Vagina (tissue), 2 donors: ENCODE data around the gene SPRYD3. TPM values are rescaled to one million over a fixed set of nuclear protein-coding genes. Genes with fewer than 3 reads are reported as not detected.
"Not testable (repeated sequence)": the region's sequence is repeated elsewhere in the genome, so short reads cannot be mapped to it uniquely, and the experiment has no call there.

Source experiments
- DNase-seq, 2 donors: peaks; one replicate each; pipeline ENCODE4 v3.0.0-alpha.2; 2017; ENCODE audit errors: extremely low spot score in 2 of 2
- H3K27ac ChIP-seq: fragments of 200-600 bp; sonication (generic); one replicate; pipeline ENCODE4 v1.5.1; 2019
- H3K27me3 ChIP-seq: fragments of 200-600 bp; sonication (generic); one replicate; pipeline ENCODE4 v1.5.1; 2019
- H3K36me3 ChIP-seq, 2 donors: fragments of 200-600 bp; sonication (generic); one replicate each; pipeline ENCODE4 v1.5.1; 2017 to 2019
- H3K4me1 ChIP-seq: fragments of 200-600 bp; sonication (generic); one replicate; pipeline ENCODE4 v1.5.1; 2019
- H3K4me3 ChIP-seq, 2 donors: fragments of 200-600 bp; sonication (generic); 1 replicate in 1 of 2; 2 replicates in 1 of 2; pipeline ENCODE4 v1.5.1; 2016 to 2019
- H3K9me3 ChIP-seq: fragments of 200-600 bp; sonication (generic); one replicate; pipeline ENCODE4 v1.5.1; 2019
- POLR2A ChIP-seq, 2 donors: fragments of 450-650 bp; IDR thresholded peaks; one replicate each; pipeline ENCODE4 v1.6.1; 2017; ENCODE audit warnings: antibody characterized with exemption in 2 of 2, mild to moderate bottlenecking in 2 of 2, moderate library complexity in 2 of 2
- POLR2AphosphoS5 ChIP-seq, 2 donors: sonication (generic); formaldehyde crosslinking; IDR thresholded peaks; one replicate each; pipeline ENCODE4 v1.9.0; 2017; ENCODE audit warnings: antibody characterized with exemption in 2 of 2, mild to moderate bottlenecking in 2 of 2, low read depth in 1 of 2; ENCODE audit not compliant: insufficient read depth in 1 of 2
- intact Hi-C: fragments of 100-400 bp; cut with DNase I; formaldehyde crosslinking; loops from one replicate; pipeline ENCODE4 v1.15.1; 2023
- total RNA-seq: library from RNA; depleted of rRNA; stranded (reverse); fragments of >200 nt; gene quantifications from one replicate; pipeline ENCODE4 v1.2.3, GENCODE V29; 2016
- TF ChIP-seq, protein P1 (sequence below), 3 experiments: fragments of 450-650 bp in 2 of 3; fragments of 200-600 bp in 1 of 3; sonication (generic) in 1 of 3; IDR thresholded peaks; one replicate each; pipeline ENCODE4 v1.5.1; 2017 to 2019; ENCODE audit warnings: antibody characterized with exemption in 3 of 3, mild to moderate bottlenecking in 2 of 3, moderate library complexity in 2 of 3

SPRYD3 gene
- total RNA-seq, 1 donor from 2014 or later = 27.0 TPM

DNA sequence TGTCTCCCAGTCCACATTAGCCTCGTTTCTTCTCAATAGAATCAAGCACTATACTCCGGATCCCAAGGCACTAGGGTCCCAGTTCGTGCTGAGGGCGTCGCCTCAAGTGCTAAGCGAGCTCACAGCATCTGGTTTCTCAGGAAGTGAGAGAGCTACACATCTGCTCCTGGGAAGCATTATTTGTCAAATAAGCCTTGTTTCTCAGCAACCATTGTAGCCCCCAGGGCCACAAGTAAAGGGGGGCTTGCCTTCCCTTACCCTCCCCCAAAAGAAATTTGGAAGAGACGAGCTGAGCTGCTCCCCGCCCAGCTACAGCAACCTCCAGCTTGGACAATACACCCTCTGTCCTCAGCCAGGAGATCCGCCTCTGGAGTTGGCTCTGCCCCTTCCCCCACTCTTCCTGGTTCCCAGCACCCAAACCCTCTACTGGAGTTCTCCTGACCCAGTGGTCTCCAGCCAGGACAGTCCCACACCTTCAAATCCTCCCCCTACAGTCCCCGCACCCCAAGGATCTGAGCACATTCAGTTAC, 35.1 kb downstream of the SPRYD3 start:
- H3K9me3 ChIP-seq = no peaks in the 10 kb centered on the region
- H3K27me3 ChIP-seq = no peaks in the 10 kb centered on the region
- peaks cover 45% of the 10 kb centered on the region for H3K4me1 ChIP-seq
- H3K27ac ChIP-seq = peak overlapping the region; percentile 90
- DNase-seq = no peak
- no peak overlapping the region for H3K4me3 ChIP-seq
- H3K36me3 ChIP-seq = peaks cover 0 to 13% of the 10 kb centered on the region in 2 donors
- intact Hi-C loops = loop anchor here (10.0 kb wide), 1 partner anchor 51 kb away; the partner anchor contains the start of gene IGFBP6
- TF ChIP-seq POLR2AphosphoS5 (IDR thresholded peaks at IDR 0.05; ENCODE audit: insufficient read depth in 1 of 2, low read depth in 1 of 2) = no peak
- no peak for TF ChIP-seq POLR2A (IDR thresholded peaks at IDR 0.05)

GRCh38 chr12:53042607-53043454, 36.4 kb downstream of the SPRYD3 start:
- no peaks in the 10 kb centered on the region for H3K9me3 ChIP-seq
- H3K4me3 ChIP-seq = no peak overlapping the region
- DNase-seq = no peak

GRCh38 chr12:53039851-53040250, 39.3 kb downstream of the SPRYD3 start:
- H3K4me3 ChIP-seq = no peak overlapping the region
- H3K36me3 ChIP-seq = peaks cover 0 to 49% of the 10 kb centered on the region in 2 donors
- no peaks in the 10 kb centered on the region for H3K27me3 ChIP-seq
- no peak for DNase-seq
- no peaks in the 10 kb centered on the region for H3K9me3 ChIP-seq
- no peak overlapping the region for H3K27ac ChIP-seq
- intact Hi-C loops = loop anchor here (10.0 kb wide), 1 partner anchor 55 kb away; the partner anchor contains the start of gene IGFBP6
- TF ChIP-seq POLR2A (IDR thresholded peaks at IDR 0.05) (no peak), POLR2AphosphoS5 (IDR thresholded peaks at IDR 0.05; ENCODE audit: insufficient read depth in 1 of 2, low read depth in 1 of 2) (no peak)
- TF ChIP-seq, protein P1, sequence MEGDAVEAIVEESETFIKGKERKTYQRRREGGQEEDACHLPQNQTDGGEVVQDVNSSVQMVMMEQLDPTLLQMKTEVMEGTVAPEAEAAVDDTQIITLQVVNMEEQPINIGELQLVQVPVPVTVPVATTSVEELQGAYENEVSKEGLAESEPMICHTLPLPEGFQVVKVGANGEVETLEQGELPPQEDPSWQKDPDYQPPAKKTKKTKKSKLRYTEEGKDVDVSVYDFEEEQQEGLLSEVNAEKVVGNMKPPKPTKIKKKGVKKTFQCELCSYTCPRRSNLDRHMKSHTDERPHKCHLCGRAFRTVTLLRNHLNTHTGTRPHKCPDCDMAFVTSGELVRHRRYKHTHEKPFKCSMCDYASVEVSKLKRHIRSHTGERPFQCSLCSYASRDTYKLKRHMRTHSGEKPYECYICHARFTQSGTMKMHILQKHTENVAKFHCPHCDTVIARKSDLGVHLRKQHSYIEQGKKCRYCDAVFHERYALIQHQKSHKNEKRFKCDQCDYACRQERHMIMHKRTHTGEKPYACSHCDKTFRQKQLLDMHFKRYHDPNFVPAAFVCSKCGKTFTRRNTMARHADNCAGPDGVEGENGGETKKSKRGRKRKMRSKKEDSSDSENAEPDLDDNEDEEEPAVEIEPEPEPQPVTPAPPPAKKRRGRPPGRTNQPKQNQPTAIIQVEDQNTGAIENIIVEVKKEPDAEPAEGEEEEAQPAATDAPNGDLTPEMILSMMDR (IDR thresholded peaks at IDR 0.05) = no peak
- H3K4me1 ChIP-seq = peaks cover 23% of the 10 kb centered on the region

More at GRCh38 chr12:53042607-53043454, 36.4 kb downstream of the SPRYD3 start:
- H3K27me3 ChIP-seq = no peaks in the 10 kb centered on the region
- intact Hi-C loops = loop anchor here (10.0 kb wide), 1 partner anchor 52 kb away; the partner anchor contains the start of gene IGFBP6
- peaks cover 0 to 20% of the 10 kb centered on the region in 2 donors for H3K36me3 ChIP-seq
- H3K27ac ChIP-seq = no peak overlapping the region
- TF ChIP-seq POLR2AphosphoS5 (IDR thresholded peaks at IDR 0.05; ENCODE audit: insufficient read depth in 1 of 2, low read depth in 1 of 2) (no peak), POLR2A (IDR thresholded peaks at IDR 0.05) (no peak)
- TF ChIP-seq, protein P1 (IDR thresholded peaks at IDR 0.05) = no peak
- peaks cover 44% of the 10 kb centered on the region for H3K4me1 ChIP-seq

DNA sequence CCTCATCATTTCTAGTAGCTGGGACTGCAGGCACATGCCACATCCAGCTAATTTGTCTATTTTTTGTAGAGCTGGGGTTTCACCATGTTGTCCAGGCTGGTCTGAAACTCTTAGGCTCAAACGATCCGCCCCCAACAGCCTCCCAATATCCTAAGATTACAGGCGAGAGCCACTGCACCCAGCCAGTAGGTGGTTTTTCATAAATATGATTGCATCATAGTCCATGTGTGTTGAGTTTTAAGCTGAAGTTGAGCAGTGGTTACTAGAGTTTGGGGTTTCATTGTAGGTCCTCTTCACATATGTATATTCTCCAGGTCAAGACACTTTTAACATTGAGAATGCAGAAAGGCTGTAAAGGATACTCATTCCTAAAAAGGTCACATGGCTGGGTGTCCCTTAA, 42.4 kb downstream of the SPRYD3 start:
- Histone ChIP-seq H3K4me1 (peaks cover 11% of the 10 kb centered on the region), H3K36me3 (peaks cover 0 to 78% of the 10 kb centered on the region in 2 donors), H3K27ac (no peak overlapping the region), H3K4me3 (no peak overlapping the region), H3K9me3 (no peaks in the 10 kb centered on the region), H3K27me3 (no peaks in the 10 kb centered on the region)
- intact Hi-C loops = no loop called here
- TF ChIP-seq, protein P1 (IDR thresholded peaks at IDR 0.05) = no peak
- TF ChIP-seq POLR2A (IDR thresholded peaks at IDR 0.05) (no peak), POLR2AphosphoS5 (IDR thresholded peaks at IDR 0.05; ENCODE audit: insufficient read depth in 1 of 2, low read depth in 1 of 2) (no peak)
- DNase-seq = no peak

- no peaks in the 10 kb centered on the region for H3K9me3 ChIP-seq
- H3K27ac ChIP-seq = no peak overlapping the region
- intact Hi-C loops = no loop called here
- peaks cover 5 to 83% of the 10 kb centered on the region in 2 donors for H3K36me3 ChIP-seq
- H3K4me1 ChIP-seq = peaks cover 11% of the 10 kb centered on the region
- no peaks in the 10 kb centered on the region for H3K27me3 ChIP-seq
- TF ChIP-seq POLR2AphosphoS5 (IDR thresholded peaks at IDR 0.05; ENCODE audit: insufficient read depth in 1 of 2, low read depth in 1 of 2) (no peak), POLR2A (IDR thresholded peaks at IDR 0.05) (no peak)
- TF ChIP-seq, protein P1 (IDR thresholded peaks at IDR 0.05) = no peak
- no peak for DNase-seq
- no peak overlapping the region for H3K4me3 ChIP-seq
These were observed 44.7 kb downstream of the SPRYD3 start for GRCh38 chr12:53034459-53034858.

DNA sequence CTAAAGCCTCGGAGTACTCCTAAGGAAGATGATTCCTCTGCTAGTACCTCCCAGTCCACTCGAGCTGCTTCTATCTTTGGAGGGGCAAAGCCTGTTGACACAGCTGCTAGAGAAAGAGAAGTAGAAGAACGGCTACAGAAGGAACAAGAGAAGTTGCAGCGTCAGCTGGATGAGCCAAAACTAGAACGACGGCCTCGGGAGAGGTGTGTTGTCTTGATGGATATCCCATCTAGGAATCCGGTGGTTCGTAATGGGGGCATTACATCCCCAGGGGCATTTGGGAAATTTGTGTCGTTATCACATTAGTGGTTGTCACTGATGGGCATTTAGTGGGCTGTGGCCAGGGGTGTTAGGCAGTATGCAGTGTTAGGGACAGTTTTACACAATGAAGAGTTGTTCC, 45.4 kb downstream of the SPRYD3 start:
- peaks cover 10% of the 10 kb centered on the region for H3K4me1 ChIP-seq
- intact Hi-C loops, H3K9me3 ChIP-seq, H3K4me3 ChIP-seq, DNase-seq, H3K27ac ChIP-seq, H3K27me3 ChIP-seq: not testable (repeated sequence)
- H3K36me3 ChIP-seq = peaks cover 5 to 86% of the 10 kb centered on the region in 2 donors
